M059J (cell line): ENCODE results near the gene CEP290. TPM values are rescaled to one million over a fixed set of nuclear protein-coding genes. Genes with fewer than 3 reads are reported as not detected.
"Not testable (repeated sequence)": the region's sequence is repeated elsewhere in the genome, so short reads cannot be mapped to it uniquely, and the experiment has no call there.

Experiments used
- DNase-seq: peaks from one replicate; pipeline ENCODE4 v3.0.0-alpha.2; 2012; ENCODE audit warnings: low read depth
- total RNA-seq: library from RNA; depleted of rRNA; stranded (reverse); fragments of >200 nt; shearing (Covaris generic); gene quantifications from 2 replicates; pipeline ENCODE4 v1.2.3, GENCODE V29; 2014

Gene CEP290
- total RNA-seq, 1 experiment from 2014 or later = 8.8 TPM

GRCh38 chr12:88144546-88145468, 2.9 kb upstream of the CEP290 start:
- no peak for DNase-seq

- DNase-seq = no peak
These were observed 2.1 kb upstream of the CEP290 start for GRCh38 chr12:88144037-88144436.

- no peak for DNase-seq
These were observed 713 bp upstream of the CEP290 start for GRCh38 chr12:88142610-88142991.

GRCh38 chr12:88141425-88141773, 489 bp downstream of the CEP290 start:
- DNase-seq = no peak

- not testable (repeated sequence) for DNase-seq
These were observed 2.2 kb downstream of the CEP290 start for GRCh38 chr12:88139711-88140110.

- DNase-seq = not testable (repeated sequence)
These were observed 8.7 kb downstream of the CEP290 start for GRCh38 chr12:88133181-88133580.

GRCh38 chr12:88132392-88132791, 9.5 kb downstream of the CEP290 start:
- DNase-seq = no peak

- DNase-seq = no peak
These were observed 14.0 kb downstream of the CEP290 start for GRCh38 chr12:88127855-88128254.

- no peak for DNase-seq
These were observed 14.8 kb downstream of the CEP290 start for GRCh38 chr12:88127099-88127498.

- no peak for DNase-seq
These were observed 19.2 kb downstream of the CEP290 start for GRCh38 chr12:88122666-88123065.

- DNase-seq = peak; percentile 61
These were observed 28.0 kb downstream of the CEP290 start for GRCh38 chr12:88113871-88114270.

- peak; percentile 58 for DNase-seq
These were observed 30.7 kb downstream of the CEP290 start for GRCh38 chr12:88111074-88111652.

GRCh38 chr12:88108021-88108420, 33.9 kb downstream of the CEP290 start:
- peak; percentile 11 for DNase-seq

GRCh38 chr12:88093573-88093972, 48.3 kb downstream of the CEP290 start:
- no peak for DNase-seq

GRCh38 chr12:88092771-88093170, 49.1 kb downstream of the CEP290 start:
- no peak for DNase-seq

- no peak for DNase-seq
These were observed 57.7 kb downstream of the CEP290 start for GRCh38 chr12:88084210-88084609.

GRCh38 chr12:88083634-88084033, 58.3 kb downstream of the CEP290 start:
- DNase-seq = no peak

- DNase-seq = no peak
These were observed 60.6 kb downstream of the CEP290 start for GRCh38 chr12:88081247-88081646.

GRCh38 chr12:88067301-88067700, 74.6 kb downstream of the CEP290 start:
- no peak for DNase-seq

- peak; percentile 3 for DNase-seq
These were observed 78.5 kb downstream of the CEP290 start for GRCh38 chr12:88063375-88063774.

GRCh38 chr12:88062474-88062873, 79.4 kb downstream of the CEP290 start:
- no peak for DNase-seq

GRCh38 chr12:88058719-88059077, 83.2 kb downstream of the CEP290 start:
- DNase-seq = no peak

- DNase-seq = no peak
These were observed 83.7 kb downstream of the CEP290 start for GRCh38 chr12:88057994-88058718.
